H1 (cell line): ENCODE results near the gene AP3D1. TPM values are rescaled to one million over a fixed set of nuclear protein-coding genes. Genes with fewer than 3 reads are reported as not detected.

ENCODE experiments used
- CTCF ChIA-PET: fragments of 300-600 bp; sonication (Branson Sonifier 250); formaldehyde crosslinking; loops from one replicate; lab custom pipeline; 2021; ENCODE audit not compliant: partially characterized antibody; lab: Charles Lee
- POLR2A ChIA-PET: fragments of 300-600 bp; sonication (Branson Sonifier 250); formaldehyde crosslinking; loops from one replicate; lab custom pipeline; 2021; ENCODE audit warnings: inconsistent platforms; ENCODE audit not compliant: partially characterized antibody; lab: Charles Lee
- DNase-seq, 2 experiments: peaks; one replicate each; pipeline versions ENCODE4 v3.0.0 to v3.0.0-alpha.2; 2010 to 2022; ENCODE audit warnings: low spot score in 2 of 2, low read depth in 1 of 2, mixed read lengths in 1 of 2
- FAIRE-seq: peaks from 2 replicates; lab custom pipeline; 2011; peaks lifted over from hg19 to GRCh38; lab: Jason Lieb, UNC
- H2AFZ ChIP-seq: 2 replicates; pipeline ENCODE4 v1.8.1; 2012; ENCODE audit warnings: low read length, inconsistent platforms
- H2AK5ac ChIP-seq: 2 replicates; pipeline ENCODE4 v1.6.1; 2013; ENCODE audit warnings: low read depth, low read length
- H2BK120ac ChIP-seq: replicated peaks from 2 replicates; pipeline ENCODE3; 2013; ENCODE audit warnings: low read depth, low read length, inconsistent platforms
- H2BK12ac ChIP-seq: 2 replicates; pipeline ENCODE4 v1.6.1; 2013; ENCODE audit warnings: low read depth, low read length
- H2BK15ac ChIP-seq: 2 replicates; pipeline ENCODE4 v1.6.1; 2013; ENCODE audit warnings: low read length
- H2BK20ac ChIP-seq: 2 replicates; pipeline ENCODE4 v1.6.1; 2013; ENCODE audit warnings: low read length
- H2BK5ac ChIP-seq: 2 replicates; pipeline ENCODE4 v1.6.1; 2013; ENCODE audit warnings: low read depth, low read length
- H3K14ac ChIP-seq: 2 replicates; pipeline ENCODE4 v1.6.1; 2013; ENCODE audit warnings: inconsistent platforms; ENCODE audit not compliant: insufficient read length
- H3K18ac ChIP-seq: 2 replicates; pipeline ENCODE4 v1.6.1; 2013; ENCODE audit warnings: low read length; ENCODE audit errors: extremely low read depth
- H3K23ac ChIP-seq: 2 replicates; pipeline ENCODE4 v1.6.1; 2013; ENCODE audit warnings: inconsistent platforms; ENCODE audit not compliant: insufficient read length
- H3K23me2 ChIP-seq: 2 replicates; pipeline ENCODE4 v1.6.1; 2013; ENCODE audit warnings: low read depth, low read length
- H3K27ac ChIP-seq: 2 replicates; pipeline ENCODE4 v1.6.1; 2011; ENCODE audit warnings: low read depth, low read length, inconsistent platforms
- H3K27me3 ChIP-seq, 4 experiments: replicated peaks in 1 of 4; 1 replicate in 1 of 4; 2 replicates in 3 of 4; pipeline versions ENCODE4 v1.6.1 to v1.8.1; 2011 to 2013; ENCODE audit warnings: low read length in 3 of 4, mild to moderate bottlenecking in 3 of 4, inconsistent platforms in 2 of 4, mixed read lengths in 2 of 4, moderate library complexity in 1 of 4; ENCODE audit not compliant: control insufficient read depth in 3 of 4, insufficient read depth in 3 of 4; ENCODE audit errors: extremely low read depth in 1 of 4
- H3K36me3 ChIP-seq, 4 experiments: 2 replicates each; pipeline versions ENCODE4 v1.6.1 to v1.8.1; 2011 to 2013; ENCODE audit warnings: mild to moderate bottlenecking in 4 of 4, low read length in 3 of 4, moderate library complexity in 2 of 4, control low read depth in 1 of 4, inconsistent platforms in 1 of 4; ENCODE audit not compliant: insufficient read depth in 4 of 4, control insufficient read depth in 2 of 4
- H3K4ac ChIP-seq: replicated peaks from 2 replicates; pipeline ENCODE3; 2013; ENCODE audit warnings: low read length, low read depth, mixed read lengths, inconsistent platforms; ENCODE audit not compliant: insufficient read length
- H3K4me1 ChIP-seq, 4 experiments: replicated peaks in 1 of 4; 1 replicate in 1 of 4; 2 replicates in 3 of 4; pipeline versions ENCODE4 v1.6.1 to v1.8.1; 2011 to 2013; ENCODE audit warnings: low read length in 3 of 4, inconsistent platforms in 2 of 4, mixed read lengths in 1 of 4; ENCODE audit not compliant: insufficient read depth in 4 of 4, control insufficient read depth in 3 of 4
- H3K4me2 ChIP-seq, 2 experiments: 2 replicates each; pipeline versions ENCODE4 v1.6.1 to v1.8.1; 2011 to 2013; ENCODE audit warnings: low read depth in 2 of 2, low read length in 2 of 2, control low read depth in 1 of 2, inconsistent platforms in 1 of 2, mild to moderate bottlenecking in 1 of 2; ENCODE audit not compliant: insufficient read depth in 1 of 2
- H3K4me3 ChIP-seq, 4 experiments: fragments of 200-600, 300-600 bp in 1 of 4; sonication (generic), shearing (Covaris generic), sonication (Bioruptor Twin) in 1 of 4; 2 replicates each; pipeline versions ENCODE4 v1.5.1 to v1.8.1; 2011 to 2016; ENCODE audit warnings: low read length in 4 of 4, low read depth in 3 of 4, control low read depth in 2 of 4, inconsistent platforms in 2 of 4, mild to moderate bottlenecking in 2 of 4, mixed read lengths in 1 of 4, moderate library complexity in 1 of 4; ENCODE audit not compliant: insufficient read depth in 2 of 4; ENCODE audit errors: extremely low read depth in 1 of 4
- H3K56ac ChIP-seq: replicated peaks from 2 replicates; pipeline ENCODE3; 2013; ENCODE audit warnings: low read depth, mild to moderate bottlenecking, mixed read lengths, low read length, inconsistent platforms; ENCODE audit not compliant: insufficient read length
- H3K79me1 ChIP-seq: 2 replicates; pipeline ENCODE4 v1.6.1; 2013; ENCODE audit warnings: low read depth, low read length, control low read depth
- H3K79me2 ChIP-seq, 2 experiments: 2 replicates each; pipeline versions ENCODE4 v1.6.1 to v1.8.1; 2012 to 2013; ENCODE audit warnings: low read length in 2 of 2, mild to moderate bottlenecking in 2 of 2, inconsistent platforms in 1 of 2; ENCODE audit not compliant: insufficient read depth in 2 of 2, control insufficient read depth in 1 of 2
- H3K9ac ChIP-seq, 4 experiments: replicated peaks in 1 of 4; 1 replicate in 1 of 4; 2 replicates in 3 of 4; pipeline versions ENCODE4 v1.6.1 to v1.8.1; 2011 to 2013; ENCODE audit warnings: low read depth in 3 of 4, low read length in 3 of 4, control low read depth in 2 of 4, mild to moderate bottlenecking in 2 of 4, moderate library complexity in 2 of 4, inconsistent platforms in 1 of 4; ENCODE audit errors: extremely low read depth in 1 of 4
- H3K9me3 ChIP-seq, 2 experiments: 2 replicates each; pipeline versions ENCODE4 v1.6.1 to v1.8.1; 2012 to 2013; ENCODE audit warnings: mild to moderate bottlenecking in 2 of 2, moderate library complexity in 2 of 2, control low read depth in 1 of 2, inconsistent platforms in 1 of 2, low read depth in 1 of 2, low read length in 1 of 2, mixed read lengths in 1 of 2; ENCODE audit not compliant: insufficient read depth in 2 of 2
- H4K20me1 ChIP-seq, 2 experiments: replicated peaks in 1 of 2; 2 replicates each; pipeline versions ENCODE3 to v1.8.1; 2011 to 2013; ENCODE audit warnings: inconsistent platforms in 2 of 2, low read length in 2 of 2, mild to moderate bottlenecking in 1 of 2; ENCODE audit not compliant: insufficient read depth in 2 of 2, control insufficient read depth in 1 of 2
- H4K5ac ChIP-seq: 2 replicates; pipeline ENCODE4 v1.6.1; 2013; ENCODE audit warnings: low read length, low read depth, mixed read lengths, inconsistent platforms; ENCODE audit not compliant: insufficient read length
- H4K8ac ChIP-seq: 2 replicates; pipeline ENCODE4 v1.8.0; 2013; ENCODE audit warnings: mild to moderate bottlenecking, moderate library complexity, low read length, inconsistent platforms; ENCODE audit not compliant: insufficient read depth; ENCODE audit errors: extremely low read depth
- H4K91ac ChIP-seq: replicated peaks from 2 replicates; pipeline ENCODE3; 2013; ENCODE audit warnings: low read length, mixed read lengths, inconsistent platforms; ENCODE audit not compliant: insufficient read length
- BRCA1 ChIP-seq: IDR thresholded peaks from 2 replicates; pipeline ENCODE4 v1.6.1; 2012; ENCODE audit warnings: low read depth, low read length, improper control_type of control experiment
- CTBP2 ChIP-seq: IDR thresholded peaks from 2 replicates; pipeline ENCODE4 v1.7.0; 2011; ENCODE audit warnings: borderline replicate concordance, mild to moderate bottlenecking, moderate library complexity, mixed read lengths, low read length; ENCODE audit not compliant: insufficient read depth, insufficient read length
- CTCF ChIP-seq, 3 experiments: IDR thresholded peaks; 1 replicate in 2 of 3; 2 replicates in 1 of 3; pipeline versions ENCODE4 v1.5.1 to v1.6.1; 2011; ENCODE audit warnings: low read length in 3 of 3, mild to moderate bottlenecking in 3 of 3, inconsistent platforms in 2 of 3, low read depth in 1 of 3, moderate library complexity in 1 of 3; ENCODE audit not compliant: insufficient read depth in 1 of 3; ENCODE audit errors: control extremely low read depth in 1 of 3
- GTF2F1 ChIP-seq: IDR thresholded peaks from 2 replicates; pipeline ENCODE4 v1.6.1; 2012; ENCODE audit warnings: low read depth, low read length, improper control_type of control experiment, borderline replicate concordance
- POU5F1 ChIP-seq: IDR thresholded peaks from 2 replicates; pipeline ENCODE4 v1.6.1; 2011; ENCODE audit warnings: low read depth, mild to moderate bottlenecking, low read length, moderate library complexity
- SIN3A ChIP-seq, 2 experiments: IDR thresholded peaks in 1 of 2; conservative IDR thresholded peaks in 1 of 2; 2 replicates each; pipeline ENCODE4 v1.6.1; 2011 to 2012; ENCODE audit warnings: low read length in 2 of 2, improper control_type of control experiment in 1 of 2, low read depth in 1 of 2, mild to moderate bottlenecking in 1 of 2
- ZNF274 ChIP-seq: IDR thresholded peaks from 2 replicates; pipeline ENCODE4 v1.7.0; 2012; ENCODE audit warnings: low read length, borderline replicate concordance; ENCODE audit errors: extremely low read depth
- WGBS, 2 experiments: shearing (Covaris generic) in 1 of 2; methylation state at CpG; one replicate each; pipeline versions ENCODE4 v1.1.6 to v1.1.7; 2013 to 2015; ENCODE audit warnings: low lambda C conversion rate in 2 of 2, mixed read lengths in 2 of 2, inconsistent platforms in 1 of 2, low coverage in 1 of 2, missing lambda C conversion rate in 1 of 2; ENCODE audit not compliant: insufficient replicate concordance in 2 of 2, insufficient coverage in 1 of 2, insufficient read length in 1 of 2; ENCODE audit errors: extremely low coverage in 1 of 2, missing lambda C conversion rate in 1 of 2; 5-methylcytosine and 5-hydroxymethylcytosine counted together
- polyA plus RNA-seq, 7 experiments: library from polyadenylated mRNA; depleted of rRNA in 3 of 7; stranded (reverse) in 5 of 7; unstranded in 2 of 7; fragments of >200 nt in 5 of 7; fragments of 200-250 nt in 2 of 7; gene quantifications; 1 replicate in 5 of 7; 2 replicates in 1 of 7; 4 replicates in 1 of 7; pipeline versions ENCODE4 v1.2.1 to v1.2.3, GENCODE V29; 2011 to 2013; ENCODE audit warnings: missing spikeins in 2 of 7, mixed read lengths in 2 of 7
- total RNA-seq: library from RNA; stranded (reverse); fragmentation: NEBNext Ultra II Directional; extraction: Animal tissue kit (Norgen Biotek cat#: 25700); gene quantifications from 2 replicates; pipeline ENCODE4 v1.2.1, GENCODE V29; 2021

AP3D1 gene
- total and polyA plus RNA-seq, 2 of the 8 experiments (the other 6 are each of a cell fraction or from before 2014, with no cell fraction given), result 161 to 174 TPM

DNA sequence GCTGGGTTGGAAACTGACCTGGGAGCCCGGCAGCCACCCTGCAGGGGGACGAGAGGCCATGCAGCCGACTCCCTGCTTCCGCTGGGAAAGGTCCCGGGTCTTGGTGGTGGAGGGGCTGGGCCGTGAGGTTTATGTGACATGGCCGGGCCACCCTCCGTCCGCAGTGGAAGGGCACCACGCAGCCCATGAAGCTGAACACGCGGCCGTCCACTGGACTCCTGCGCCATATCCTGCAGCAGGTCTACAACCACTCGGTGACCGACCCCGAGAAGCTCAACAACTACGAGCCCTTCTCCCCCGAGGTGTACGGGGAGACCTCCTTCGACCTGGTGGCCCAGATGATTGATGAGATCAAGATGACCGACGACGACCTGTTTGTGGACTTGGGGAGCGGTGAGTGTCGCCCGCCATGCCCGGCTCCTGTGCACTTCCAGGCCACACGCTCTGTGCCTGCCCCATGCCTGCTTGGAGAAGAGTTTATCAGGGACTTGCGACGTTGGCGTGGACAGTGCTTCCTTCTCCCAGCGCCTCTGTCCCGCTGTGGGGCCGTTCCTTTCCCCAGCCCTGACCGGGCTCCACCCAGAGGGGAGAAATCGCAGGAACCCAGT, 39.6 kb upstream of the AP3D1 start:
- Histone ChIP-seq H3K27ac (no peak overlapping the region), H3K79me1 (peaks cover 14% of the 10 kb centered on the region), H3K79me2 (peaks cover 0 to 1% of the 10 kb centered on the region in 2 experiments; a peak in 1 of 4 replicates), H3K23me2 (no peaks in the 10 kb centered on the region)
- no peak for FAIRE-seq
- TF ChIP-seq CTBP2 (no peak), BRCA1 (no peak), CTCF (IDR thresholded peaks at IDR 0.05; ENCODE audit: control extremely low read depth in 1 of 3, insufficient read depth in 1 of 3, low read depth in 1 of 3, low read length in 3 of 3) (no peak), GTF2F1 (no peak), SIN3A (conservative IDR thresholded peaks at IDR 0.05 in 1 of 2, IDR thresholded peaks at IDR 0.05 in 1 of 2; ENCODE audit: low read depth in 1 of 2, low read length in 2 of 2) (no peak), ZNF274 (no peak), POU5F1 (no peak)
- TF ChIP-seq, all 59 proteins: peak for 0
- no peak for DNase-seq
- CTCF ChIA-PET, result interaction anchor here (0.8 to 2.2 kb wide), 9 partner anchors 8 to 94 kb away, joined by 3 to 18 read pairs (median 3); no protein-coding TSS in a partner anchor
- Histone ChIP-seq H3K4ac (no peak overlapping the region), H3K14ac (no peak overlapping the region), H3K4me2 (no peak overlapping the region), H4K91ac (no peak overlapping the region), H2AK5ac (no peak overlapping the region), H4K8ac (no peak overlapping the region), H2BK20ac (no peak overlapping the region), H3K4me3 (no peak overlapping the region), H3K9ac (no peak overlapping the region; a peak in 2 of 7 replicates), H4K5ac (no peak overlapping the region), H2AFZ (no peak overlapping the region), H2BK120ac (no peak overlapping the region), H3K36me3 (peaks cover 6 to 34% (median 19%) of the 10 kb centered on the region in 4 experiments; a peak in 7 of 8 replicates), H2BK12ac (no peak overlapping the region), H3K18ac (no peak overlapping the region), H3K9me3 (no peaks in the 10 kb centered on the region), H3K56ac (no peak overlapping the region), H2BK5ac (no peak overlapping the region; the same call in 1 of the 2 replicates), H2BK15ac (no peak overlapping the region), H3K4me1 (no peaks in the 10 kb centered on the region), H3K27me3 (no peaks in the 10 kb centered on the region), H3K23ac (no peak overlapping the region), H4K20me1 (peaks cover 2 to 25% of the 10 kb centered on the region in 2 experiments)
- POLR2A ChIA-PET, result interaction anchor here (0.6 to 1.6 kb wide), 2 partner anchors 19 to 59 kb away, joined by 3 read pairs; partner anchors contain the start of gene AMH
- WGBS, 2 experiments, result 95% methylated on average over 37 of the region's 37 CpGs; no CpG with 5 or more reads in 1 of the 2 experiments
